ENCODE results near the gene GSK3B. TPM values are rescaled to one million over a fixed set of nuclear protein-coding genes. Genes with fewer than 3 reads are reported as not detected.

The GSK3B gene
- total and polyA plus RNA-seq, 9 donors = 15.3 to 30.7 (median 27.0) TPM

GRCh38 chr3:120048355-120049041 is 45.7 kb downstream of the GSK3B start:
- DNase-seq = no peak
- Histone ChIP-seq H3K27ac (ENCODE audit: low read length) (no peak overlapping the region), H3K36me3 (ENCODE audit: control insufficient read depth, insufficient read depth, low read length) (no peaks in the 10 kb centered on the region), H3K4me3 (ENCODE audit: low read length) (no peak overlapping the region), H3K4me1 (ENCODE audit: control insufficient read depth, insufficient read depth, low read length) (no peaks in the 10 kb centered on the region), H3K27me3 (ENCODE audit: control insufficient read depth, insufficient read depth, low read length) (no peaks in the 10 kb centered on the region), H3K9me3 (replicated peaks; ENCODE audit: control insufficient read depth, low read depth, low read length) (peaks cover 17% of the 10 kb centered on the region)

- Histone ChIP-seq H3K4me1 (ENCODE audit: control insufficient read depth, insufficient read depth, low read length) (no peaks in the 10 kb centered on the region), H3K27me3 (ENCODE audit: control insufficient read depth, insufficient read depth, low read length) (no peaks in the 10 kb centered on the region), H3K36me3 (ENCODE audit: control insufficient read depth, insufficient read depth, low read length) (no peaks in the 10 kb centered on the region), H3K4me3 (ENCODE audit: low read length) (no peak overlapping the region), H3K27ac (ENCODE audit: low read length) (no peak overlapping the region), H3K9me3 (replicated peaks; ENCODE audit: control insufficient read depth, low read depth, low read length) (peaks cover 17% of the 10 kb centered on the region)
- no peak for DNase-seq
- no CpG with 5 or more reads among the region's 1 CpG for WGBS (ENCODE audit: insufficient coverage)
These were observed 46.6 kb downstream of the GSK3B start for GRCh38 chr3:120047686-120048085.

- peaks cover 39% of the 10 kb centered on the region for H3K9me3 ChIP-seq (replicated peaks; ENCODE audit: control insufficient read depth, low read depth, low read length)
These were observed 53.4 kb downstream of the GSK3B start for GRCh38 chr3:120040813-120041377.

DNA sequence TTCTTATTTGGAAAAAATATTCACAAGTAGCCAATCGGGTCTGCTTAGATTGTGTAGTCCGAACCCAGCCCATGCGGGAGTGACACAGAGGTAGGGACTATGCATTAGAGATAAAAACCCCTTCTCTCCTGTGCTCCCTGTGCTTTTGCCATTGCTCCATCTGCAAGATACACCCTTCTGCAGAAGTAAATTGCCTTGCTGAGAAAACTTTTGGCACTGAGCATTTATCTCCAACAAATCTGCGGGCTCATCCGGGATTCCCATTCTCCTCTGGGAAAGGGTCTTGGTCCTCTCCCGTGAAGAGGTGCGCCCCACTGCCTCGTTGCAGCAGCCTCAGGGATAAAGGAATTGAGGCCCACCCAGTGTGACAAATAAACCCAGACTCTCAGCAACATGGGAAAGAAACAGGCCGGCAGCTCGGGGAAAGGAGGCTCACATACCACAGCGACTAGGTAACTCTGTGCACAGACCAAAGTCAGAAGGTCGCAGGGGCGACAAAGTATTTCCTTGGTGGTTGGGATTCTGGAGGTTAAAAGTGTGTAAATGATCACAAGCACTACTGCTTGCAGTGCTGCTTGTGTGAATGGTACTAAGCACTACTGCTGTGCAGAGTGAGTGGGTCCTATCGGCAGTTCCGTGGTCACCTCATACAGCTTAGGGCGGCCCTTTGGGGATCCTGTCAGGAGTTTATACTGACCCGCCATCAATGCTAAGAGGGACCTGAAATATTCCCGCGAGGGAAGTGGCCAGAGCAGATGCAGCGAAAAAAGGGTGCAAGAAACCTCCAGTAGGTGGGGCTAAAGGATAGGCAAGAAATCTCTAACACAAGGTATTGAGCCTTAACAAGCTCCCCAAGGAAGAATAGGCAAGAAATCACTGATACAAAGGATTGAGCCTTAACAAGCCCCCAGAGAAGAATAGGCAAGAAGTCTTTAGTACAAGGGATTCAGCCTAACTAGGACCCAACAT is 54.3 kb downstream of the GSK3B start:
- H3K9me3 ChIP-seq (replicated peaks; ENCODE audit: control insufficient read depth, low read depth, low read length) = peaks cover 34% of the 10 kb centered on the region
- H3K27ac ChIP-seq (ENCODE audit: low read length) = no peak overlapping the region
- 97% methylated on average over 16 of the region's 20 CpGs for WGBS (ENCODE audit: insufficient coverage)
- H3K27me3 ChIP-seq (ENCODE audit: control insufficient read depth, insufficient read depth, low read length) = no peaks in the 10 kb centered on the region
- no peak for DNase-seq
- H3K4me3 ChIP-seq (ENCODE audit: low read length) = no peak overlapping the region
- H3K4me1 ChIP-seq (ENCODE audit: control insufficient read depth, insufficient read depth, low read length) = no peaks in the 10 kb centered on the region
- peaks cover 7% of the 10 kb centered on the region for H3K36me3 ChIP-seq (ENCODE audit: control insufficient read depth, insufficient read depth, low read length)

More at GRCh38 chr3:120040813-120041377, 53.4 kb downstream of the GSK3B start:
- Histone ChIP-seq H3K27me3 (ENCODE audit: control insufficient read depth, insufficient read depth, low read length) (no peaks in the 10 kb centered on the region), H3K4me3 (ENCODE audit: low read length) (no peak overlapping the region), H3K36me3 (ENCODE audit: control insufficient read depth, insufficient read depth, low read length) (peaks cover 7% of the 10 kb centered on the region), H3K27ac (ENCODE audit: low read length) (no peak overlapping the region), H3K4me1 (ENCODE audit: control insufficient read depth, insufficient read depth, low read length) (no peaks in the 10 kb centered on the region)
- 99% methylated on average over 6 of the region's 8 CpGs for WGBS (ENCODE audit: insufficient coverage)
- DNase-seq = no peak

GRCh38 chr3:120033596-120033995 is 60.7 kb downstream of the GSK3B start:
- no peaks in the 10 kb centered on the region for H3K27me3 ChIP-seq (ENCODE audit: control insufficient read depth, insufficient read depth, low read length)
- no CpG with 5 or more reads among the region's 4 CpGs for WGBS (ENCODE audit: insufficient coverage)
- no peaks in the 10 kb centered on the region for H3K36me3 ChIP-seq (ENCODE audit: control insufficient read depth, insufficient read depth, low read length)
- DNase-seq = no peak
- H3K9me3 ChIP-seq (replicated peaks; ENCODE audit: control insufficient read depth, low read depth, low read length) = peaks cover 1% of the 10 kb centered on the region
- no peak overlapping the region for H3K4me3 ChIP-seq (ENCODE audit: low read length)
- H3K4me1 ChIP-seq (ENCODE audit: control insufficient read depth, insufficient read depth, low read length) = no peaks in the 10 kb centered on the region
- no peak overlapping the region for H3K27ac ChIP-seq (ENCODE audit: low read length)

DNA sequence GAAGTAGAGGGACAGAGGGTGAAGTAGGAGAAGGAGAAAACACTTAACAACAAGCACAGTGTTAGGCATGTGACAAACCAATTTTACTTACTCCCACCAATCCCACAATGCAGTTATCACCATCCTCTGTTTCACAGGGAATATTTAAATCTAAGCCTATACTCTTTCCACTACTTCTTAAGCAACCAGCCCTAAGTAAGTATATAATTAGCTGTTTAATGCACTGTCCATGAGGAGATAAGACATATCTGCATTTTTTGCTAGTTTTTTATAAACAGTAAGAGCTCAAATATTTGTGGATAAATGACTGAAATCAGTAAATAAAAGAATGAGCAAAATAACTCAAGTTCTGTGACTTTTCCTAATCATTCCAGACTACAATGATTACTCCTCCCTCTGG is 62.7 kb downstream of the GSK3B start:
- Histone ChIP-seq H3K4me3 (ENCODE audit: low read length) (no peak overlapping the region), H3K27ac (ENCODE audit: low read length) (no peak overlapping the region), H3K27me3 (ENCODE audit: control insufficient read depth, insufficient read depth, low read length) (no peaks in the 10 kb centered on the region), H3K9me3 (replicated peaks; ENCODE audit: control insufficient read depth, low read depth, low read length) (no peaks in the 10 kb centered on the region), H3K4me1 (ENCODE audit: control insufficient read depth, insufficient read depth, low read length) (no peaks in the 10 kb centered on the region), H3K36me3 (ENCODE audit: control insufficient read depth, insufficient read depth, low read length) (no peaks in the 10 kb centered on the region)
- DNase-seq = no peak

DNA sequence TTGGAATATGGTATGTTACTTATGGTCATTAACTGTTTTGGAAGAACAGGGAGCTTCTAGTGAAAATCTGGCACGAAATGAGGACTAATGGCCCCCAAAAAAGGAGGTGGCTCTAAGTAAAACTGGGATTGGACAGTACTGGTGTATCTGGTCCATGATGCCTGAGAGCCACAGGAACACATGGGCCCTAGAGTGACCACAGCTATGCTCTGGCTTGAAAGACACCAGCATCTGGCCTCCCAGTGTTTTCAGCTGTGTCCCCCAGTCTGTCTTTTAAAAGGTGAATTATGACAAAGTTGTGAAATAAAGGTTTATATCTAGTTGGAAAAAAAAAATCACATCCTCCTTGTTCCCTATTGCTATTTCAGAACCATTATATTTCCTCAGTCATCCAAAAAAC is 64.5 kb downstream of the GSK3B start:
- no peak overlapping the region for H3K4me3 ChIP-seq (ENCODE audit: low read length)
- H3K36me3 ChIP-seq (ENCODE audit: control insufficient read depth, insufficient read depth, low read length) = no peaks in the 10 kb centered on the region
- no peak for DNase-seq
- WGBS (ENCODE audit: insufficient coverage) = 100% methylated on average over 1 of the region's 1 CpG
- H3K4me1 ChIP-seq (ENCODE audit: control insufficient read depth, insufficient read depth, low read length) = no peaks in the 10 kb centered on the region
- peaks cover 2% of the 10 kb centered on the region for H3K9me3 ChIP-seq (replicated peaks; ENCODE audit: control insufficient read depth, low read depth, low read length)
- H3K27ac ChIP-seq (ENCODE audit: low read length) = no peak overlapping the region
- H3K27me3 ChIP-seq (ENCODE audit: control insufficient read depth, insufficient read depth, low read length) = no peaks in the 10 kb centered on the region

- Histone ChIP-seq H3K27me3 (ENCODE audit: control insufficient read depth, insufficient read depth, low read length) (no peaks in the 10 kb centered on the region), H3K4me3 (ENCODE audit: low read length) (no peak overlapping the region), H3K27ac (ENCODE audit: low read length) (no peak overlapping the region), H3K36me3 (ENCODE audit: control insufficient read depth, insufficient read depth, low read length) (no peaks in the 10 kb centered on the region), H3K9me3 (replicated peaks; ENCODE audit: control insufficient read depth, low read depth, low read length) (peaks cover 2% of the 10 kb centered on the region), H3K4me1 (ENCODE audit: control insufficient read depth, insufficient read depth, low read length) (no peaks in the 10 kb centered on the region)
- DNase-seq = no peak
- 89% methylated on average over 9 of the region's 13 CpGs for WGBS (ENCODE audit: insufficient coverage)
These were observed 65.8 kb downstream of the GSK3B start for GRCh38 chr3:120028271-120029047.

GRCh38 chr3:120027226-120027625 is 67.0 kb downstream of the GSK3B start:
- H3K27ac ChIP-seq (ENCODE audit: low read length) = no peak overlapping the region
- H3K4me1 ChIP-seq (ENCODE audit: control insufficient read depth, insufficient read depth, low read length) = no peaks in the 10 kb centered on the region
- peaks cover 2% of the 10 kb centered on the region for H3K9me3 ChIP-seq (replicated peaks; ENCODE audit: control insufficient read depth, low read depth, low read length)
- WGBS (ENCODE audit: insufficient coverage) = 100% methylated on average over 1 of the region's 4 CpGs
- H3K36me3 ChIP-seq (ENCODE audit: control insufficient read depth, insufficient read depth, low read length) = no peaks in the 10 kb centered on the region
- no peak for DNase-seq
- H3K27me3 ChIP-seq (ENCODE audit: control insufficient read depth, insufficient read depth, low read length) = no peaks in the 10 kb centered on the region
- H3K4me3 ChIP-seq (ENCODE audit: low read length) = no peak overlapping the region

- no peak overlapping the region for H3K4me3 ChIP-seq (ENCODE audit: low read length)
- H3K27me3 ChIP-seq (ENCODE audit: control insufficient read depth, insufficient read depth, low read length) = no peaks in the 10 kb centered on the region
- H3K4me1 ChIP-seq (ENCODE audit: control insufficient read depth, insufficient read depth, low read length) = no peaks in the 10 kb centered on the region
- DNase-seq = no peak
- no peak overlapping the region for H3K27ac ChIP-seq (ENCODE audit: low read length)
- no peaks in the 10 kb centered on the region for H3K36me3 ChIP-seq (ENCODE audit: control insufficient read depth, insufficient read depth, low read length)
- peaks cover 2% of the 10 kb centered on the region for H3K9me3 ChIP-seq (replicated peaks; ENCODE audit: control insufficient read depth, low read depth, low read length)
- WGBS (ENCODE audit: insufficient coverage) = no CpG with 5 or more reads among the region's 2 CpGs
These were observed 68.7 kb downstream of the GSK3B start for GRCh38 chr3:120025520-120025919.

Measured in muscle of leg (tissue), 11 donors.